ENCODE data around the gene TMEM51.
"Not testable (repeated sequence)": the region's sequence is repeated elsewhere in the genome, so short reads cannot be mapped to it uniquely, and the experiment has no call there.

The TMEM51 gene

GRCh38 chr1:15154480-15155036 is 1.0 kb downstream of the TMEM51 start:
- no peak for DNase-seq (ENCODE audit: low read depth)

DNA sequence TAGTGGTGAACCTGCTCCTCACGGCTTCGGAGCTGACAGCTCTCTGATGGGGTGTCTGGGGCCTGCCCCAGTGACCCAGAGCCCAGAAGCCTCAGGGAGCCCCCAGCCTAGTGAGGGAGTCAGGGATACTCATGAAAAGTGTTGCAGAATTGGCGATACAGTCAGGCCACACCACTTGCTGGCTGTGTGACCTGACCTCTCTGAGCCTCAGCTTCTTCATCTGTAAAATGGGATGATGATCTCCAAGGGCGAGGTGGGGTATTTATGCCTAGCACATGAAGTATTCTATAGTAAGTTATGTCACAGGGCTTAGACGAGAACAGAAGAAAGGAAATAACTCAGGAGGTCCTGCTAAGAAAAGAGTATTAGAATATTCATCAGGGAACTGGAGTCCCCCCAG is 1.6 kb downstream of the TMEM51 start:
- DNase-seq (ENCODE audit: low read depth): no peak

- no peak for DNase-seq (ENCODE audit: low read depth)
Observed at GRCh38 chr1:15155888-15156741, 2.6 kb downstream of the TMEM51 start.

- no peak for DNase-seq (ENCODE audit: low read depth)
Observed at GRCh38 chr1:15156807-15157380, 3.3 kb downstream of the TMEM51 start.

GRCh38 chr1:15157524-15158399 is 4.2 kb downstream of the TMEM51 start:
- no peak for DNase-seq (ENCODE audit: low read depth)

DNA sequence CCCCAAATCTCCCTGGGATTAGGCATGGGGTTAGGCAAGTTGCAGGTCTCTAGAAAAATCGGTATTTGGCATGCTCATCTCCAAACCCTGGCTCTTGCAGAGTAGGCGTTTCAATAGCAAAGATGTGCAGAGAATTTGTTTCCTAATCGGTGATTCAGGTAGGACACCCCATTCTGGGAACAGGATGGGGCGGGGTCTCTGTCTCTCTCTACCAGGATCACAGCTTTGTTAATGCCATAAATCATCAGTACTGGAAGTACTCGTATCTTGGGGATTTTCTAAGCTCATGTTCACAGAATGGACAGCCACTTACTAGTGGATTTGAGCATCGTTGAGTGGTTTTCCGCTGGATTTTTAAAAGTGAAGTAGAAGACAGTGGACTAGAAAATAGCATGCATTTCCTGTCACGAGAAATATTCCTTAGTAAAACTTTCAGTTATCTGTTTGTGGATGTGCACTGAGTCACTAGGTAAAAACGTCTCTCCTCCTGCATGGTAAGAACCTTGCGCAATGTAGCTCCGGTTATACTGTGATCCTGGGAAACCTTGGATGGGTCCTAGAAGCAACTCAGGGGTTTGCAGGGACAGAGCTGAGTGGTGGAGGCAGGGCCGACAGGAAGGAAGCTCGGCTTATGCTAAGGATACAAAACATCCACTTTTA is 5.1 kb downstream of the TMEM51 start:
- DNase-seq (ENCODE audit: low read depth): no peak

DNA sequence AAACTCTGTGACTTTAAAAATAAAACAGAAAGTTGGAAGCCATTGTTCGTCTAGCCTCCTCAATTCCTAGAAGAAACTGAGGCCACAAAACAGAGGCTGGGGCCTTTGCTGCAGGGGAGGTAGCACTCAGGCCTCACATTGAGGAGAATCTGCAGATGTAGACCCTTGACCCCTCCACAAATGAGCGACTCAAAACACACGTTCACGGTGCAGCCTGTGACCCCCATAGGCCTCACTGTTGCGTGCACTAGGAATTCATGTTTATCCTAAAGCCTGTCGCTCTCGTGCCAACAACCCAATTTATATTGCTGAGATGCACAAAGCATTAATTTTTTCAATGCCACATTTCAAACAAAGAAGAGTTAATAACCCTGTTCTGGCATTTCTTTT is 5.6 kb downstream of the TMEM51 start:
- no peak for DNase-seq (ENCODE audit: low read depth)

- no peak for DNase-seq (ENCODE audit: low read depth)
Observed at GRCh38 chr1:15160626-15161025, 7.1 kb downstream of the TMEM51 start.

GRCh38 chr1:15167386-15167785 is 13.8 kb downstream of the TMEM51 start:
- DNase-seq (ENCODE audit: low read depth): no peak

DNA sequence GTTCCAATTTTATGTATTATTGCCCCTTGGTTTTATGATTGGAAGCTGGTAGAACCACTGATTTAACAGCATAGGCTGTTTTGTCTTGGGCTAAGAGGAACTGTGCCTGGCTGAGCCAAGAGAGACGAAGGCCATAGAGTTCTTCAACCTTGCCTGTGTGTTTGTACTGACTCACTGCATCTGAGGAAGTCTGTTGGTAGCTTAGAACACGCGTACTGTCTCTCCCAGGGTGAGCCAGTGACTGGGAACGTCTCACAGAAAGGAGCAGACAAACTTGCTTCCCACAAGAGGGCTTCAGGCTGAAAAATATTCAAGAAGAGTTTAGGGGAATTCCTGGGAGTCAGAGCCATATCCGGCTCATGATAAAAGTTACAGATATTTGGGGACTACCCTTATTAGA is 14.9 kb downstream of the TMEM51 start:
- DNase-seq (ENCODE audit: low read depth): peak; percentile 73

GRCh38 chr1:15170071-15170470 is 16.5 kb downstream of the TMEM51 start:
- no peak for DNase-seq (ENCODE audit: low read depth)

DNA sequence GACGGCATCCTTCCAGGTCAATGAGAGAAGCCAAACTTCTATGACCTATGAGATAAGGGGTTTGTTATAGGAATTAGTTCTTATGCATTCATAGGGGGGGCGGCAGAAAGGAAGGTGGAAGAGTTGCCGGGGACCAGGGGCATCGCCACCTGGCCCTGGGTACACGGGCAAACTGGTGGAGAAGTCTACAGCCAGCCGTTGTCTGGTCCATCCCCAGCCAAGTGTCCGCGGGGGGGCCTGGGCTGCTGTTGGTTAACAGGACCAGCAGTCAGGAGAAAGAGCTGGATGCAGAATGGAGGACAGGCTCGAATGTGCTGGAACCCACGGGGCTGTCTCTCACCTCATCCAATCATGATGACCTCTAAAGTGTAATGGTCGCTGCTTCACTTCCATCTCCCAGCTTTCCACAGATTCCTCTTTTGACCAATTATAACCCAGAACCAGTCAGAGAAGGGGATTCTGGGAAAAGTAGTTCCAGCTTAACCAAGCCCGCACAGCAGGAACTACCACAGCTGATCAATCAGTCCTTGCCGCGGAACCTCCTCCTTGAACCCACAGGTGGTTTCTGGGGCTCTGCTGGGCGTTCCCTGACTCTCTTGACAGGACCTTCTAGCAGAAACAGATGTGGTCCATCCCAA is 17.8 kb downstream of the TMEM51 start:
- no peak for DNase-seq (ENCODE audit: low read depth)

DNA sequence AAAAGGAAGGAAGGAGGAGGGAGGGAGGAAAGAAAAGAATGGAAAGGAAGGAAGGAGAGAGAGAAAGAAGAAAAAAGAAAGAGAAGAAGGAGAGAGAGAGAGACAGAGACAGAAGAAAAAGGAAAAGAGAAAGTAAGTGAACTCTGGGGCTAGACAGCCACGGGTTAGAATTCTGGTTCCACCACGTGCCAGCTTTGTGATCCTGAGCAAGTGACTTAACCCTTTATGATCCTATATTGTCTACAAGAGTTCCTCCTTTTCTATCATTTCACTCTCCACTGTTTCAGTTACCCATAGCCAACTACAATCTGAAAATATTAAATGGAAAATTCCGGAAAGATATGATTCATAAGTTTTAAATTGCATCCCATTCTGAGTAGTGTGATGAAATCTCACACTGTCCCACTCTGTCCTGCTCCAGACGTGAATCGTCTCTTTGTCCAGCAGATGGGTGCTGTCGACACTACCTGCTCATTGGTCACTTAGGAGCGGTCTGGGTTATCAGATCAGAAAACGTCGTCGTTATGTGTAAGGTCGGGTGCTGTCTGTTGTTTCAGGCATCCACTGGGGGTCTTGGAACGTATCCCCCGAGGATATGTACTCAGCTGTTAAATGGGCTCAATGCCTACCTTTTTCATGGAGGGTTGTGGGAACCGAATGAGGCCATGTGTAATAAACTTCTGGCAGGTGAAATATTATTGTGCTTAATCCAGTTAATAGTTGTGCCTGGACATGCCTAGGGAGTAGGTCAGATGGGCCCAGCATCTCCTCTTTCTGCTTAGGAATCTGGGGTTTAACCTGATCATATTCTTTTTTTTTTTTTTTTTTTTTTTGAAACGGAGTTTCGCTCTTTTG is 19.1 kb downstream of the TMEM51 start:
- no peak for DNase-seq (ENCODE audit: low read depth)

GRCh38 chr1:15173863-15174614 is 20.5 kb downstream of the TMEM51 start:
- DNase-seq (ENCODE audit: low read depth): no peak

GRCh38 chr1:15174615-15174983 is 21.1 kb downstream of the TMEM51 start:
- no peak for DNase-seq (ENCODE audit: low read depth)

DNA sequence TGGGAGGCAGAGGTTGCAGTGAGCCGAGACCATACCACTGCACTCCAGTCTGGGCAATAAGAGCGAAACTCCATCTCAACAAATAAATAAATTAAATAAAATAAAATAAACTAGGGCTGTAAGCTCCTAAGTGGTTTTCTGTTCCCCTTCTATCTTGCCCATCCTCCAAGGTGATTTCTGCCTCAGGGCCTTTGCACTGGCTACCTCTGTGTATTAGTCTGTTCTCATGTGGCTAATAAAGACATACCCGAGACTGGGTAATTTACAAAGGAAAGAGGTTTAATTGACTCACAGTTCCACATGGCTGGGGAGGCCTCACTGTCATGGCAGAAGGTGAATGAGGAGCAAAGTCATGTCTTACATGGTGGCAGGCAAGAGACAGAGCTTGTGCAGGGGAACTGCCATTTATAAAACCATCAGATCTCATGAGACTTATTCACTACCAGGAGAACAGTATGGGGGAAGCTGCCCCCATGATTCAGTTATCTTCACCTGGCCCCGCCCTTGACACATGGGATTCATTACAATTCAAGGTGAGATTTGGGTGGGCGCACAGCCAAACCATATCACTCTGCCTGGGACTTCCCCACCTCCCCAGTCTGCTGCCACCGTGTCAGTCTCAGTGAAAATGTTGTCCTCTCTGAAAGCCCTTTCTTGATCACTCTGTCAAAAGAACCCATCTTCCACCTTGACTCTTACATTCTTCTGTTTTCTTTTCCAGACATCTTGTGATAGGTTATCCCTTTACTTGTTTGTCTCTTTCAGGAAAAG is 22.0 kb downstream of the TMEM51 start:
- not testable (repeated sequence) for DNase-seq (ENCODE audit: low read depth)

DNA sequence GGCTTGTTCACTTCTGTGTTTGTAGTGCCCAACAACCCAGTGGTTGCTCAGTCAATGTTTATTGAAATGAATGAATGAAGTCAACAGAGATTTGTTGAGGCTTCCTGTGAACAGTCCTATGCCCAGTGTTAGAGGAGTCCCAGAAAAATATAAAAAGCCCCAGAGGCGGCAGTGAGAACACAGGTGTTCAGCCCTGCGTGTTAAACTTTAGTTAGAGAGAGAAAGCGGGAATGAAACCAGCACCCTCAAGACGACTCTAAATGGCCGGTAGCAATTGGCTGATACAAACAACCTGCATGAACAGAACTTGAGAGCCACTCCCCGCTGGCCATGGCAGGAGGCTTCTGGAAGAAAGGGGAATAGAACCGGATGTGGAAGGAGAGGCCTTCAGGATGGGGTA is 22.6 kb downstream of the TMEM51 start:
- no peak for DNase-seq (ENCODE audit: low read depth)

DNA sequence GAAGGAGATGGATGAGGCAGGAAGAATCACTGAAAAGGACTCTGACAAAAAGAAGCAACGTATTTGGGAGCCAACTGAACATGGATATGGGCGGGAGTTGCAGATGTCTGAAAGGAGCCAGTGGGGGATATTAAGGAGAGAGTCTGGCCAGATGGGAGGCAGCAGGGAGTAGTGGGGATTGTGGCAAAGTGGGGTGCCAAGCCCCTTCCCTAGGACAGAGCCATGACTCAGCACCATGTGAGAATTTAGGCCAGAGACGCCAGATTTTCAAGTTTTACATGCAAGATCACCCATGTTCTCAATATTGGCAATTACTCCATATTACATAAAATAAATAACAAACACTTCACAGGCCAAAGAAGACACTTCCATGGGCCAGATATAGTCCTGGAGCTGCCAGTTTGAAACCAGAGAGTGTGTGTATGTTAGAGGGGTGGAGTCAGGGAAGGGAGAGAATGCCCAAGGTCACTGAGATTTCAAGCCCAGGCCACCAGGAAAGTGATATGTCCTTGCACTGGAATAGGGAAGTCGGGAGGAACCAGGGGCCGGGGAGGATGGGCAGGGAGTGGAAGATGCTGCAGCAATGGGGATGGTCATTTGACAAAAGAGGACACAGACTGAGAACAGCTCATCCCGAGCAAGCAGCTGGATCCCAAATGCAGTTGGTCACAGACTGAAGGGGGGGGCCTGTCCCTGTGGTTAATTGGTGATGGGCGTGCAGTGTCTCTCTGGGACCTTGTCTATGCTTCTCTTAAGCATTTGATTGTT is 23.5 kb downstream of the TMEM51 start:
- DNase-seq (ENCODE audit: low read depth): no peak

Measured in GM04503 (cell line).